HG03521 (cell line): Measurements from ENCODE around the gene FPGS.
"Not testable (repeated sequence)": the region's sequence is repeated elsewhere in the genome, so short reads cannot be mapped to it uniquely, and the experiment has no call there.

Experiments
- ATAC-seq: cut with Tn5 transposase; IDR thresholded peaks from one replicate; pipeline ENCODE4 v1.9.1; 2021; ENCODE audit warnings: mild to moderate bottlenecking, moderate library complexity; ENCODE audit not compliant: unreplicated experiment

The FPGS gene

GRCh38 chr9:127835991-127836516 is 33.4 kb downstream of the FPGS start:
- no peak for ATAC-seq

GRCh38 chr9:127836561-127836960 is 33.9 kb downstream of the FPGS start:
- ATAC-seq: not testable (repeated sequence)

- no peak for ATAC-seq
These were observed 34.7 kb downstream of the FPGS start for GRCh38 chr9:127837346-127837745.

- no peak for ATAC-seq
These were observed 35.8 kb downstream of the FPGS start for GRCh38 chr9:127838375-127839078.

GRCh38 chr9:127841087-127841835 is 38.6 kb downstream of the FPGS start:
- ATAC-seq: no peak

- no peak for ATAC-seq
These were observed 42.2 kb downstream of the FPGS start for GRCh38 chr9:127844821-127845359.

- ATAC-seq: not testable (repeated sequence)
These were observed 42.9 kb downstream of the FPGS start for GRCh38 chr9:127845619-127846018.

GRCh38 chr9:127846443-127847177 is 43.9 kb downstream of the FPGS start:
- no peak for ATAC-seq

GRCh38 chr9:127847178-127847510 is 44.5 kb downstream of the FPGS start:
- ATAC-seq: no peak

- ATAC-seq: no peak
These were observed 45.4 kb downstream of the FPGS start for GRCh38 chr9:127847833-127848755.

- ATAC-seq: no peak
These were observed 46.2 kb downstream of the FPGS start for GRCh38 chr9:127848756-127849504.

GRCh38 chr9:127850286-127850830 is 47.7 kb downstream of the FPGS start:
- ATAC-seq: no peak

- no peak for ATAC-seq
These were observed 50.1 kb downstream of the FPGS start for GRCh38 chr9:127852829-127853228.

GRCh38 chr9:127853312-127854183 is 50.9 kb downstream of the FPGS start:
- no peak for ATAC-seq

GRCh38 chr9:127854184-127854806 is 51.6 kb downstream of the FPGS start, which contains the start of gene ENG:
ENG (minus strand) TSS chr9:127854658; CDS start chr9:127854355, 303 bp downstream.
- ATAC-seq: no peak

GRCh38 chr9:127854960-127855359 is 52.3 kb downstream of the FPGS start:
- ATAC-seq: no peak

GRCh38 chr9:127855522-127855921 is 52.8 kb downstream of the FPGS start:
- no peak for ATAC-seq
